ENCODE data around the gene BBX.
A peak's percentile ranks its signal among the peaks of the same experiment; 100 is the strongest.
"Not testable (repeated sequence)": the region's sequence is repeated elsewhere in the genome, so short reads cannot be mapped to it uniquely, and the experiment has no call there.

The BBX gene

GRCh38 chr3:107682580-107682979, 159.8 kb downstream of the BBX start:
- DNase-seq (ENCODE audit: low read depth, low spot score), result no peak

- no peak for DNase-seq (ENCODE audit: low read depth, low spot score)
These were observed 160.7 kb downstream of the BBX start for GRCh38 chr3:107683447-107683846.

- peak; percentile 25 for DNase-seq (ENCODE audit: low read depth, low spot score)
These were observed 161.7 kb downstream of the BBX start for GRCh38 chr3:107684431-107684925.

- no peak for DNase-seq (ENCODE audit: low read depth, low spot score)
These were observed 162.6 kb downstream of the BBX start for GRCh38 chr3:107685383-107685782.

- DNase-seq (ENCODE audit: low read depth, low spot score), result no peak
These were observed 164.4 kb downstream of the BBX start for GRCh38 chr3:107687056-107687581.

- no peak for DNase-seq (ENCODE audit: low read depth, low spot score)
These were observed 166.6 kb downstream of the BBX start for GRCh38 chr3:107689355-107689754.

- no peak for DNase-seq (ENCODE audit: low read depth, low spot score)
These were observed 167.9 kb downstream of the BBX start for GRCh38 chr3:107690522-107691138.

- DNase-seq (ENCODE audit: low read depth, low spot score), result not testable (repeated sequence)
These were observed 169.2 kb downstream of the BBX start for GRCh38 chr3:107691984-107692383.

- not testable (repeated sequence) for DNase-seq (ENCODE audit: low read depth, low spot score)
These were observed 174.6 kb downstream of the BBX start for GRCh38 chr3:107697348-107697747.

- DNase-seq (ENCODE audit: low read depth, low spot score), result peak; percentile 71
These were observed 175.1 kb downstream of the BBX start for GRCh38 chr3:107697855-107698254.

- DNase-seq (ENCODE audit: low read depth, low spot score), result no peak
These were observed 176.9 kb downstream of the BBX start for GRCh38 chr3:107699682-107700081.

GRCh38 chr3:107701299-107701698, 178.5 kb downstream of the BBX start:
- no peak for DNase-seq (ENCODE audit: low read depth, low spot score)

- no peak for DNase-seq (ENCODE audit: low read depth, low spot score)
These were observed 181.7 kb downstream of the BBX start for GRCh38 chr3:107704477-107704876.

- DNase-seq (ENCODE audit: low read depth, low spot score), result no peak
These were observed 182.3 kb downstream of the BBX start for GRCh38 chr3:107705046-107705445.

- DNase-seq (ENCODE audit: low read depth, low spot score), result no peak
These were observed 188.1 kb downstream of the BBX start for GRCh38 chr3:107710851-107711250.

GRCh38 chr3:107716734-107717133, 194.0 kb downstream of the BBX start:
- peak; percentile 32 for DNase-seq (ENCODE audit: low read depth, low spot score)

- DNase-seq (ENCODE audit: low read depth, low spot score), result no peak
These were observed 195.8 kb downstream of the BBX start for GRCh38 chr3:107718547-107718946.

GRCh38 chr3:107727102-107727501, 204.3 kb downstream of the BBX start:
- no peak for DNase-seq (ENCODE audit: low read depth, low spot score)

GRCh38 chr3:107729686-107730085, 206.9 kb downstream of the BBX start:
- DNase-seq (ENCODE audit: low read depth, low spot score), result no peak

- no peak for DNase-seq (ENCODE audit: low read depth, low spot score)
These were observed 211.6 kb downstream of the BBX start for GRCh38 chr3:107734317-107734716.

- no peak for DNase-seq (ENCODE audit: low read depth, low spot score)
These were observed 215.2 kb downstream of the BBX start for GRCh38 chr3:107737914-107738313.

GRCh38 chr3:107738486-107739183, 215.9 kb downstream of the BBX start:
- no peak for DNase-seq (ENCODE audit: low read depth, low spot score)

GRCh38 chr3:107739227-107739626, 216.5 kb downstream of the BBX start:
- DNase-seq (ENCODE audit: low read depth, low spot score), result no peak
